Hematopoietic multipotent progenitor cell (in vitro differentiated cells): ENCODE measurements around the gene SYPL1. TPM values are rescaled to one million over a fixed set of nuclear protein-coding genes. Genes with fewer than 3 reads are reported as not detected.

Experiments used
- DNase-seq, 3 donors: peaks; one replicate each; pipeline ENCODE4 v3.0.0-alpha.2; 2011 to 2015; ENCODE audit warnings: low read depth in 2 of 3, low spot score in 2 of 3
- total RNA-seq: library from RNA; depleted of rRNA; stranded (reverse); fragments of >200 nt; gene quantifications from one replicate; pipeline ENCODE4 v1.2.3, GENCODE V29; 2012

Gene SYPL1
- total RNA-seq, 1 donor = 96.7 TPM

DNA sequence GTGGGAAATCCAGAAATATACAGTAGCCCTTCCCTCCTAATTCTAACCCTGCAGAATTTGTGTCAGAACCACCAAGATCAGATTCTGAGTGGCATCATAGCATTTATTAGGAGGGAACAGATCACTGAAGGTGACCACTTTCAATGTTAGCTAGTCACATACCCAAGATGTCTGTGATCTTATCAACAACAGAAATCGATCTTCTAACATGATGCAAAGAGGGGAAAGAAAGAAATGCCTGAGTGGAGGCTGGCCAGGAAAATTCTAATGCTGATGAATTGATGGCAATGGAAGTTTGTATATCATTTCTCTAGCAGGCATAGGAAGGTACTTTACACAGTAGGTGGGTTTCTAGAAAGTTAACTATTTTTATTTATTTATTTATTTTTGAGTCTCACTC is 10.6 kb upstream of the SYPL1 start:
- no peak for DNase-seq

DNA sequence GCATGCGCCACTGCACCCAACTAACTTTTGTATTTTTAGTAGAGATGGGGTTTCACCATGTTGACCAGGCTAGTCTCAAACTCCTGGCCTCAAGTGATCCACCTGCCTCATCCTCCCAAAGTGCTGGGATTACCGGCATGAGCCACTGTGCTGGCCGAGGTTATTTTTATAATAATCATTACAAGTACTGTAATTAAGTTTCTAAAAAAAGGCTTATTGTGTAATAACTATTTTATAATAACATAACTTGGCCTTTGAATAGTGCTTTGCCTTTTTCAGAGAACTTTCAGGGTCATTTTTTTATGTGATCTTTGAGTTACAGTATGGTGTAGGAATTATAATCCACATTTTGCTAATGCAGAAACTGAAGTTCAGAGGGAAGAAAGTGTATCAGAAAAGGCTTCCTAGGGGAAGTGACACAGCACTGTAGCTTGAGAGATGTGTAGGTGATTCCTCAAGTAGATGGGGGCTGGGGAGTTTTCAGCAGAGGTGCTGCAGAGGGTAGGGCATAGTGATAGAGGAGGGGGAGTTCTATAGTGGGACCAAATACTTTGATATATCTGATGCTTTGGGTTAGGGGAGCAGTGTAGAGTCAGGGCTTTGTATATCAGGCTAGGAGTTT is 9.2 kb upstream of the SYPL1 start:
- peak in 1 of 3 donors; percentile 21 for DNase-seq

DNA sequence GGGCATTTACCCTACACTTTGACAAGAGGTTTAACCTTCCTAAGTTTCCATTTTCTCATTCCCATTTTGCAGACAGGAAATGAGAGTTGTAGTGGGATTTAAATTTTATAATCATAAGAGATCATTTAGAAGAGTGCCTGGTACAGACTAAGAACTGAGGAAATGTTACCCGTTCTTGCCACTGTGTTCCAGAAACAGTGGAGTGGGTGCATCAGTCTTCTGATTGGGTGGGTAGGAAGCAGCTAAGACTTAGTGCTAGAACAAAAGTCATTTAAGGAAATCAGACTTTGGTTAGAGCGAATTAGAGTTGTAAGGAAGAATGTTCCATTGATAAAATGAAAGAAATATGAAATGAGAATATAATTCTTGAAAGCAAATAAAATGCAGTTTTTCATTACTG is 8.4 kb upstream of the SYPL1 start:
- no peak for DNase-seq

DNA sequence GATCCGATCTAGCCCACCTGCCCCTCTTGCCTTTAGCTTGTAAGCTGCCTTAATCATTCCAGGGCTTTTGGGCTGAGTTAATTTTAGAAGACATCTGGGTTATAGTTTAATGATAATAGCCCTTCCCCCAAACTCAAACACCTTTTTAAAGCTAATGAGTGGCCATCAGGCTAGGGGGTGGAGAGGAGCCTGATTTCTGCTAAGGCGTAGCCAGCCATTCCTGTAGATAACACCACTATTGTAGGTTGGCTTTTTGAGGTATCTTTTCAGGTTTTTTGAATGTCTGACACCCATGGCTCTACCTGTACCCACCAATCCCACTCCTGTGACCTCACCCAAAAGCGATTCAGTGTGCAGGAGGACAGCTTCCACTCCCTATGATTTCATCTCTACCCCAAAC is 7.6 kb upstream of the SYPL1 start:
- no peak for DNase-seq

DNA sequence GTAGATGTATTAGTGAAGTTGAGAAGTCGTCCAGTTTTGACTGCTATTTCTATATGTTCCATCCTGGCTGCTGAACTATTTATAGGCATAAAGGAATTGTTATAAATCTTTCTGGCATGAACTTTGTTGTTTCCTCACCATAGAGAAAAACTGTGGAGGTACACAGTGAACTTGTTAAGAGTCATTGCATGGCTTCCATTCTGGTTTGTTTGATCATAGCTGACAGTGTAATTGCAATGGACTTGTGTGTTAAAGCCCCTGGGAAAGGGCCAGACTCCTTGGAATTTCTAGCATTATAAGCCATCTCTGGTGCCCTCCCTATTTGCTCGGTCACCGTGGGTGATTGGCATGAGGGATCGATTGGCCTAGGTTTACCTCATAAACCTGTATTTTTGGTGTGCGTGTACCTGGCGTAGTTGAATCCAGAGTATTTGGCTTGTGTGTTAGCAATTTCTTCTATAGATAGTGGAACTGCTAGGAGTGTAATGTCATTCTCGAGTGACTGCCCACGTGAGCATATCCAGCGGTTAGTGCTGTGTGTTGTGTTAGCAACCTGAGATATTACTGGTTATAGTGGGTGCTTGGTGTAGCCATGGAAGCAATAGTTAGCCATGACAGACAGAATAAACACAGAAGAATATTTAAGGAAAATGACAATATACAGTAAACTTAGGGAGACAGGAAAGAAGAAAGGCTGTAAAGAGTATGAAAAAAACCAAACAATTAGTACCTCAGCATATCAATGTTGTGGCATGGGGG is 5.9 kb upstream of the SYPL1 start:
- no peak for DNase-seq

DNA sequence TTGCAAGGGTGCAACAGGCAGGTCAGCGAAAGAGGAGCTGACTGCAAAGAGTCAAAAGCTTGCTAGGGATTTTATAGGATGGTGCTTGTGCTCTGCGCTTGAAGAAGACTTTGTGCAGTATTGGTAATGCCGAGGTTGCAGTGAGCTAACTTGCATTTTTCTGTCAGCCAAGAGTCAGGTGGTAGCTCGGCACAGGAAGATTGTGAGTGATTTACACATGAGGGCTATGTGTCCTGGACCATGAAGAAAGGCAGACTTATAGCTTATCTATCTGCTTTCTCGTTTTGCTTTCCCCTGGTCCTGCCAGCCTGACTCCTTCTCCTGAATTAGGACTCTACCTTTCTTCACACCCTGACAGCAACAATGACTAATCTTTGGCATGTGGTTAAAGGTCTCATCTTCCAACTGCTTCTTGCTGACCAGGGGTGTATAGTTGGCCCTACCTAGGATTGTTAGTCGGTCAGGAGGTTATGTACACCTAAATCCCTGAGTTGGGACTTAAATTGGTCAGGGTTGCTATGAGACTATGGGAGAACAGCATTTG is 4.1 kb upstream of the SYPL1 start:
- DNase-seq = no peak

DNA sequence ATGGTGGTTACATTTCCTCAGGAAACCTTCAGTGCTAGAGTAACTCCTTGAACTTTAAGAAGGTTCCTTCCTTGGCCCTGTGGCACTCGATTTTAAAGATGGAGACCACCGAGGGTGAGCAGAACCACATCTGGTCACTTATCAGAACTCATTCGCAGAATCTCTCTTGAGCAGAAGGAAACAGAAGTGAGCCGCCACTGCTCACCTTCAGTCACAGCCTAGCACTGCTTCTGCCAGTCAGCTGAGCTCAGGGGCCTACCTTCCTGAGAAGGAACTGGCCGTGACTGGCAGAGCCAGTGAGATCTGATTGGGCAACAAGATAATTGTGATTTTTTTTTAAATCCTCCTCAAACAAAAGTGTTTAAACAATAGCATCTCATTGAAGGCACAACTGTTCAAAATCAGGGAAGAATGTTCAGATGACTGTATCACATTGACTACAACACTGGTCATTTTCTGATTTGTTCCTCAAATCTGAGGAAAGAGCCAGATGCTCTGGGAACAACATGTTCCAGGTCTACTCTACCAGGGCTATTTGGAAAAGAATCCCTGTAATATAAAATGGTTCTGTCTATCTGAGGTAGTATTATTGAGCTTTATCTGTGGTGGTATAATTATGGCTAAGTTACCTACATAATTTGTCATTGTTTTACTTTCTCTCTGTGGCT is 2.7 kb upstream of the SYPL1 start:
- DNase-seq = peak in 2 of 3 donors; percentile 58 to 80

DNA sequence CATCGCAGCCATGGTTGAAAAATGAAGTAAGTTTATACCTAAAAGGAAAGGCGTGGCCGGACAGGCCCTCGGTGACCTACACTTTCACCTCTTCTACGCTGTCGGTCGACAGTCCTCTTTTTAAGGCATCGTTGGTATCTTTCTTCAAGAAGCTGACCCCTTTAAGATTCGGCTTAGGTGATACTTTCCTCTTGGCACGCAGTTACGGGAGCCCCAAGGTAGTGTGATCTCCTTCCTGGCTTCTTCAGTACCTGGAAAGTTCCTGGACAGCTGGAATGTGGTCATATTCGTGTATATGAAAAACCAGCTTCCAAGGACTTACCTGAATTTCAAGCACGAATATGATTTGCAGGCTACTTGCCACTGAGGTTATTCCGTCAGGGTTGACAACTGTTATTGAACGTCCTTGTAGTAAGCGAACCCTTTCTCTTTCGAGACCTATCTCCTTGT is 885 bp upstream of the SYPL1 start:
- no peak for DNase-seq

DNA sequence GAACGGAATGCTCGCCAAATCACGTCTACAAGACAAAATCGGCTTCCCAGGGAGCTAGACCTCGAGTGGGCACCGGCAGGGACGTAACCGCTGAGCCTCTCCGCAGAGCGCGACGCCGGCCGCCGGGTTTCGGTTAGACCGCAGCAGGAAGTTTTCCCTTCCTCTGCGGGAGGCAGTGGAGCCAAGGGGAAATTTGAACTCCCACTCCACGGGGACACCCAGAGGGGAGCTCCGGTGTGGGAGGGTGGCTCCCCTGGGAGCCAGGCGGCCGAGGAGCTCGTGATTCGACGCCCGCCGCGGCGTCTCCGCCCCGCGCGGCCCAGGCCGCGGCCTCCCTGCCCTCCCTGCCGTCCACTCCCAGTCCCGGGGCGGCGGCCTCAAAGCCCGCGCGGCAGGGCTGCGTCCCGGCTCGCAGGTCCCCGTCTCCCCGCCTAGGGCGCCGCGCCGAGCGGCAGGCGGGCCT is 426 bp downstream of the SYPL1 start:
- peak in 1 of 3 donors; percentile 54 for DNase-seq

DNA sequence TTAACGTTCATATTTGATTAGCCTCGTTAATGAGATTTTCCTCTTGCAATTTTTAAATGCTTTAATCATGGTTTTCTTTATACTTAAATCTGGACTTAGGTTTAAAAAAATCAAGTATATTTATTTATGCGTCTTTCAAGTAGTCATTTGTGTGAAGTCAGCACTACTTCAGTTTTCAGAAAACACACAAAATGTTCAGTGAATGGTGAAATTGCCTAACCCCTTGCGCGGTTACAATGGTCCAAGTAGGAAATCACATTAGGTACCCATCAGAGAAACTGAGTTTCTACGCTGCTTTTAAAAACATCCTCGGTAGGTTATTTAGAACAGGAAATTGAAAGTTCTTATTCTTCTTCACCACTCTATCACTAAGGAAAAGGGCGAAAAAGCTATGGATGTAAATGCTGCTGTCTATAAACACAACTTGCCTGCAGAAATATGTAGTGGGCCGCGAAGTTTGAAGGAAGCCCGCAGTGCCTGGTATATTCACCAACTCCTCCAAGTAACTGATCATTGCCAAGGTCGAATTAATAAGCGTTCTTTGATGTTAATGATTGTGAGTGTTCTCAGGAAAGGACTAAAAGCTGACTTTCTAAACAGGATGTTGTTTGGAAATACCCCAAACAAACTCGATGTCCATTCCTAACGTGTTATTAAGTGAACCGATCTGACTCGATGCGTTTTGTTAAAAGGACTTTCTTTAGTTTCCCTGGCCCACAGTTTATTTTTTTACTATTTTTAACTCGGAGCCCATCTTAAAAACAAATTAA is 1.0 kb downstream of the SYPL1 start:
- DNase-seq = peak in 1 of 3 donors; percentile 30

DNA sequence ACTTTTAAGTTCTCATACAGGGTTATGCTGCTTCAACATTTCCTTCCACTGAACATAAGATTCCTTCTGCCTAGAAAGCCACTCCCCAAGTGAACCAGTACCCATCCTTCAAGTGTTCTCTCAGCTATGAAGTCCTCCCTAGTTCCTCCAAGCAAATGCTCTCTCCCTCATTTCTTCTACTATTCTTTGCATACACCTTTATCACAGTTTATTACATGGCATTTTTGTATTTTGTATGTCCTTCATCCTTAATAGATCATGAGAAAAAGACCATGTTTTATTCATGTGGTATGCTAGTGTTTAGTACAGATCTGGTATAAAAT is 1.9 kb downstream of the SYPL1 start:
- DNase-seq = no peak

DNA sequence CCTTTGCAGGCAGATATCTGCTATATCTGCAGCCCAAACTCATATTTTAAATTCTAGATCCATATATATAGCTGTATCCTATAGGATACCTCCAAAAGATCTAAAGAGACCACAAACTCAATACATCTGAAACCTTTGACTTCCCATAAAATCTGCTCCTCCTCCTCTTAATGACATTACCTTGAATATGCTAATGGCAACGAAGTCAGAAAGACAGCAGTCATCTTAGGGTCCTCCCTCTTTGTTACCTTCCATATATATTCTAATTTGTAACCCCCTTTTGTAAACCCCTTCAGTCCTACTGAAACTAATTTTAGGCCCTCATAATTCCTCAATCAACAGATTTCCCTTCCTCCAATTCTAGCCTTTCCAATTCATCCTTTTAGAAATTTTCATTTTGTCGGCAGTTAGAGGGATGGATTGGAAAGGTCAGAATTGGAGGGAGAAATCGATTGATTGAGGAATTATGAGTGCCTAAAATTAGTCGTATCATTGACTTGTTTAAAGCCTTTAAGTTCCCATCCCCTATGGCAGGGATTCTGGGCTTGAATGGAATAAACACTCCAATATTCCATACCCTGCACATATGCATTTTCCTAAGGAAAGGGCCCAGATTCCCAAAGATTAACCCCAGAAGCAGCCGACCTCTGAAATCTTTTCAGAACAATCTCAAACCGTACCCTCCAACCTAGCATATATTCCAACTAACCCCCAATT is 2.4 kb downstream of the SYPL1 start:
- no peak for DNase-seq

DNA sequence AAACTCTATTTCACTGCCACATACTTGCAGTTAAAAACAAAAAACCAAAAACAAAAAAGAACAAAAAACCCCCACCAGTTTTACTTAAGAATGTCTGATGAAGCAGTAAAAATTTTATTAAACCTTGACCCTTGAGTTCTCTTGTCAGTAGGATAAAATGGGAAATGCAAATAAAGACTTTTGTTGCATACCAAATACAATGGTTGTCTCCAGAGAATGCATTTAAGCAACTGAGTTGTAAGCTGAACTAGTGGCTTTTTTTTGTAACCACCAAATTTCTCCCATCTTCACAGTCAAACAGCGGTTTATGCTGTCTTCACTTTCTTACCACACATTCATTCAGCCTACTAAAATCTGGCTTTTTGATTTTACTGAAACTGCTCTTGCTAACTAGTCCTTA is 3.1 kb downstream of the SYPL1 start:
- DNase-seq = peak in 1 of 3 donors; percentile 15

DNA sequence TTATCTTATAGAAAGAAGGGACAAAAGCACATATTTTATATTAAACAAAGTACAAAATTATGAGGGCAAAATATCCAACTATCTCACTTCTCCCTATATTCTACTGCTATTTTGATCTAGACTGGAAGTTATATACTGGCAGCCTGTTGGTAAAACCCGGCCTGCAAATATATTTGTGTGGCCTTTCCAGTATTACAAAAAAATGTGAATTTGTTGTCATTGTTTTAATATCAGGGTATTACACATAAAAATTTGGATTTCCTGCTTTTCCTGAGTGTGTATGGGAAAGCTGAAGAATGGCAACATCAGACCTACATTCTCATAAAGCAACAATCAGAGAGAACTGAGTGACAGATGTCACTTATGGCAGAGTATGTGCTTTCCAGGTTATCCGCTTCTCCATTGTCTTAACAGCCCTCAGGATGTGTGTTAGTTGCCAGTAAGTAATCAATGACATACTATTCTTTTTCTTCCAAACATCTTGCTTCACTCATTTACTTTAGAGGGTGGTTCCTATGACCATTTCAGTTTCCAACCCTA is 7.3 kb downstream of the SYPL1 start:
- DNase-seq = no peak

DNA sequence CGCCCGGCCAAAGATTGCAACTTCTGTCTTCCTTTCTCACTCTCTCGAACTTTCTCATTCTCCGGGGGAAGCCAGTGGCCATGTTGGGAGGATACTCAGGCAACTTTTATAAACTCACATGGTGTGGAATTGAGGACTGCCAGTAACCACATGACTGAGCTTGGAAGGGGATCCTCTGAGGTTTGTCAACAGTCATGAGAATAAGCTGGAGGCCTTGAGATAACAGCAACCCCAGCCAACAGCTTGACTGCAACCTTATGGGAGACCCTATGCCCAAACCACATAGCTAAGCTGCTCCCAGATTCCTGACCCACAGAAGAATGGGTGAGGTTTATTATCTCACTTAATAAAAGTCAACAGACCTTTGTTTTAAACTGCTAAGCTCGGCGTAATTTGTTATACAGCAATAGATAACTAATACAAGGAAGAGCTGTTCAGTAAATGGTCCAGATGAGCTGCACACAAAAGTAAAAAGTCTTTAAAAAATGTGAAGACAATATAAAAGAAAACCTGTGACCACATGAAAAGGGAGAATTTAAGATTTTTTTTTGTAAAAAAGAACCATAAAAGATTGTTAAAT is 9.6 kb downstream of the SYPL1 start:
- no peak for DNase-seq

DNA sequence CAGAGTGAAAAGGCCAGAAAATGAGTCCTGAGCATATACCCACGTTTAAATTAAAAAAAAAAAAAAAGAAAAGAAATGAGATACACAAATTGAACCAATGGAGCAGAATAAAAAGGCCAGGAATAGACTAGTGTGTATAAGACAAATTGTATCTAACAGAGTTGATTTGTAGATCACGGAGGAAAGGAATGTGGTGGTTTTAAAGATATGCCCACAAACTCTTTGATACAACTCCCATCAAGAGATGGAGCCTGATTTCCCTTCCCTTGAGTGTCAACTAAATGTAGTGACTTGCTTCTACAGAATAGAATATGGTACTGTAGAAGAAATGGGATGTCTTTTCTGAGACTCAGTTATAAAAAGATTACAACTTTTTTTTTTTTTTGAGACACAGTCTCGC is 10.4 kb downstream of the SYPL1 start:
- no peak for DNase-seq

DNA sequence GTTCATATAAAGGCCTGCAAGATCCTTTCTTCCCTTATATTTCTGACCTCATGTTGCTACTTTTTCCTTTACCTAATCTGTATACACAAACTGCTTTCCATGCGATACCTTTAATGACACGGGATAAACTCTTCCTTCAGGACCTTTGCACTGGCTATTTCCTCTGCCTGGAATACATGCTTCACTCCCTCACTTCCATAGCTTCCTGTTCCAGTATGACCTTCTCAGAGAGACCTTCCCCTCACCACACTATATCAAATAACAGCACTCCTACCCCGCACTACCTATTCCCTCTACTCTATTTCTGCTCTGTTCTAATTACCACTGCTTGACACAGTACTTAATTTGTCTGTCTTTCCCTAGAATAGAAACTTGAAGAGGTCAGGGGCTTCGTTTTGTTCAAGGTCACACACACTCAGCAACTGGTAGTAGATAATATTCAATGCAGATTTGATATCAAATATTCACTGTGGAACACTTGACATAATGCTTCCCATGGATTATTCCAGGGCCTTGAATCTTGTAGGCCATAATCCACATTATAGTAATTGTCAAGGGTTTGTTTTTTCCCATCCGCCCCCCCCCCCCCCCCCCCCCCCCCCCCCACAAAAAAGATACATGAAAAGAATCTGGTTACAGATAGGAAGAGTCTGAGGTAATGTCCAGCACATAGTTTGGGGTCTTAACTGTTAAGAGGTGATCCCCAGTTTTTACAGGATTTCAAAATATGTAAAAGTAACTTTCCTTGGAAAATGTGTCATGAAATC is 11.1 kb downstream of the SYPL1 start:
- DNase-seq = no peak

DNA sequence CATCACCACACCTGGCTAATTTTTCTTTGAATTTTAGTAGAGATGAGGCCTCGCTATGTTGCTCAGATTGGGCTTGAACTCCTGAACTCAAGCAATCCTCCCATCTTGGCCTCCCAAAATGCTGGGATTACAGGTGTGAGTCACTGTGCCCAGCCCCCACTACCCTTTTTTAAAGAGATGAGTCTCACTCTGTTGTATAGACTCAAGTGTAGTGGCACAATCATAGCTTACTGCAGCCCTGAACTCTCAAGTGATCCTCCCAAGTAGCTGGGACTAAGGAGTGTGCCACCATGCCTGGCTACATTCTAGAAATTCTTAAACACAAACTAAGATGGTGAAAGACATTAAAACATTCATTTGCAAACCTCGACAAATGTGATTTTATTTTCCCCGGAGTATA is 12.6 kb downstream of the SYPL1 start:
- DNase-seq = no peak

DNA sequence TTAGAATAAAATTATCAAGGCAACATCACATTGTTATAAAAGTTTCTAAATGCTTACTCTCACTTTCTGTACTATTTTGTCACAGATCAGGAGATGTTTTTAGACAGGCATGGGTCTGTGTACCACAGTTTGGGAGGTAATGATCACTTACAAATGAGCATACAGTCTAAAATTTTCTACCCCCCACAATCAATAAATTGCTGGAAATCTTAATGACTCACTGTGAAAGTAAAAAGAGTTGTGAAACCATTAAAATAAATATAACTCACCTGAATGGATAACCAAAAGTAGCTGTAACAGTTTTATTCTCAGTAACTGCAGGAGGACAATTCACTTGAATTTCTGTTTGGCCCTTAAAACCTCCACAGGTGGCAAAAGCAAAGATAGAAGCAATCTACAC is 13.2 kb downstream of the SYPL1 start:
- DNase-seq = no peak
